GM10266 (cell line): Measurements from ENCODE around the gene SOX5.

Source experiments
- DNase-seq: peaks from one replicate; pipeline ENCODE4 v3.0.0; 2012; ENCODE audit errors: extremely low spot score
- CTCF ChIP-seq: IDR thresholded peaks from 2 replicates; pipeline ENCODE4 v1.5.1; 2012; ENCODE audit warnings: mild to moderate bottlenecking, low read depth; ENCODE audit not compliant: control insufficient read depth, insufficient read depth; ENCODE audit errors: missing control alignments

The SOX5 gene

GRCh38 chr12:23703051-23703450 lies 246.4 kb downstream of the SOX5 start:
- no peak for DNase-seq
- no peak for TF ChIP-seq CTCF

DNA sequence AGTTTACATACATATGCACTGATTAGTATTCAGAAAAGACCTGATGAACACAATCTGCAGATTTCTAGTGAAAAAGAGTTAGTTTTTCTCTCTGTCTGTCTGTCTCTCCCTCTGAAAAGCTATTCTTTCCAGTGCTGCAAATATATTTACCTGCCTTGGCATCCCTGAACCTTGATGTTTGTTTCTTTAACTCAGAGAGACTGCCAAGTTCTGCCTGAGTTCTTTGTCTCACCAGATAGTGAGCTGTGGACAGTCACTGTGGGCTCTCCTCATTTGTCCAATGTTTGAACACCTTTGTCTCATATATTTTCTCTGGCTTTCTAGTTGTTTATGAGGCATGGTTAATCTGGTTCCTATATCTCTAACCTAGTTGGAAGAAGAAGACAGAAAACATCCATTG lies 250.4 kb downstream of the SOX5 start:
- DNase-seq, result no peak
- TF ChIP-seq CTCF, result no peak

DNA sequence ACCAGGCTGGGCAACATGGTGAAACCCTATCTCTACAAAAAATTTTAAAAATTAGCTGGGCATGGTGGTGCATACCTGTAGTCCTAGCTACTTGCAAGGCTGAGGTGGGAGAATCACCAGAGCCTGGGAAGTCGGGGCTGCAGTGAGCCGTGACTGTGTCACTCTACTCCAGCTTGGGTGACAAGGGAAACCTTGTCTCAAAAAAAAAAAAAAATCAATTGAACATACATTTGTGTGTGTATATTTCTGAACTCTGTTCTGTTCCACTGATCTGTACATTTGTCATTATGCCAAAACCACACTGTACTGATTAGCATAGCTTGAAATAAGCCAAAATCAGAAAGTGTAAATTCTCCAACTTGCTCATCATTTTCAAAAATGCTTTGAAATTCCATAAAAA lies 254.6 kb downstream of the SOX5 start:
- no peak for DNase-seq
- no peak for TF ChIP-seq CTCF

DNA sequence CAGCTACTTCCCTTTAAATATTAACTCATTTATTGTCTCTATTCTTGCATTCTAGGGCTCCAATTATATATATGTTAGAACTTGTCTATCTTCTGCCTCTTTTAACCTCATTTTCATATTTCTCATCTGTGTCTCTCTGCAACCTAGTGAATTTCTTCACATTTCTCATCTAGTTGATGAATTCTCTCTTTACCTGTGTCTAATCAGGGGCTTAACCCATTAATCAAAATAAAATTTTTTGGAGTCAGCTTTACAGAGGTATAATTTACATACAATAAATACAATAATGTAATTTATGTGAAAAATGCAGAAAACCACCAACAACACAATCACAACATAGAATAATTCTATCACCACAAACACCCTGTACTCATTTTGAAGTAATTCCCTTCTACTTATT lies 255.2 kb downstream of the SOX5 start:
- no peak for TF ChIP-seq CTCF
- DNase-seq, result no peak

DNA sequence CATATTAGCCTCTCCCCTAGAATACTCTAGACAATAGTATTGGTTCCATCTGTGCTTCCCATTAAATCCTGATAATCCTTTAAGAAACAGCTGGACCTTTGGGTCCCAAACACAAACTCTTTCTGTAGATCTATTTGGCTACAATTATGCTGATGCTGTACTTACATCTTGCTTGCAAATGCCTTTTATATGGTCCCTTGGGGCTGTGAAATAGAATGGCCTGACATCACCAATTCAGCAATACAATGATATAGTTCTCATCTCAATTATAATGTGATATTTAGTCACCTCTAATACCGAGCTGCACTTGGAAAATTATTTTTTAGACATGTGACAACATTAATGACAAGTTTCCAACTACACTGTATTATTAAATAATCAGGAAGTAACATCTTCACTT lies 261.5 kb downstream of the SOX5 start:
- DNase-seq, result no peak
- no peak for TF ChIP-seq CTCF

DNA sequence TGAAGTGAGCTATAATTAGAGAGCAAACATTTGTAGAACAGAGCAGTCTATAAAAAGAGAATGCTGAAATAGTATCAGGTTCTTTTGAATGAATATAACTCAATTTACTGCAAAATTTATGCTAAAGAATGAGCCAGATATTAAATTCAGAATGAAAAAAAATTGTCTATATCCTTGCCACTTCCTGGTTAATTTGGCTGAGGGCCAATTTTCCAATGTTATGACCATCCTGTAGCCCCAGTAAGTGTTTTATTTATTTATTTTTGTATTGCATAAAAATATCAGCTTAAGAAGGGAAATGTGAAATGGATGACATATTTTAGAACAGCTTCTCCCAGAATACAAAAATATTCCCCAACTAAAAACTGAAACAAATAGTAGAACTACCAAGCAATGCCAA lies 263.4 kb downstream of the SOX5 start:
- no peak for TF ChIP-seq CTCF
- DNase-seq, result no peak

- no peak for DNase-seq
- no peak for TF ChIP-seq CTCF
Measured at GRCh38 chr12:23684121-23684520, 265.3 kb downstream of the SOX5 start.

DNA sequence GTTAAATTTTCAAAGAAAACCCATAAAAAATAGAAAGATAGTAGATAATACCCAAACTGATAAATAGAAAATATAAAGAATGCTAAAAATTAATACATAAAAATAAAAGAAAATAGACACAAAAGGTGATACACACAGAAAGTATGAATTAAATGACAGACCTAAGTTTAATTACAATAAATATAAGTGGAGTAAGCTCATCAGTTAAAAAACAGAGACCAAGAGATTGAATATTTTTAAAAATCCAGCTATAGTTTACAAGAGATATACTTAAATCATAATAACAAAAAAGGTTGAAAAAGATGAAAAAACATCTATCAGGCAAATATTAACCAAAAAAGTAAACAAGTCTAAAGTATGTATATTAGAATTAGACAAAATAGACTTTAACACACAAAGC lies 268.2 kb downstream of the SOX5 start:
- TF ChIP-seq CTCF, result no peak
- no peak for DNase-seq
